NCI-H2107 (cell line): ENCODE data around the gene ZDHHC12.

Experiments used
- DNase-seq: peaks from one replicate; lab custom pipeline; 2025; lab: John Stamatoyannopoulos, UW

ZDHHC12 gene, protein sequence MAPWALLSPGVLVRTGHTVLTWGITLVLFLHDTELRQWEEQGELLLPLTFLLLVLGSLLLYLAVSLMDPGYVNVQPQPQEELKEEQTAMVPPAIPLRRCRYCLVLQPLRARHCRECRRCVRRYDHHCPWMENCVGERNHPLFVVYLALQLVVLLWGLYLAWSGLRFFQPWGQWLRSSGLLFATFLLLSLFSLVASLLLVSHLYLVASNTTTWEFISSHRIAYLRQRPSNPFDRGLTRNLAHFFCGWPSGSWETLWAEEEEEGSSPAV

DNA sequence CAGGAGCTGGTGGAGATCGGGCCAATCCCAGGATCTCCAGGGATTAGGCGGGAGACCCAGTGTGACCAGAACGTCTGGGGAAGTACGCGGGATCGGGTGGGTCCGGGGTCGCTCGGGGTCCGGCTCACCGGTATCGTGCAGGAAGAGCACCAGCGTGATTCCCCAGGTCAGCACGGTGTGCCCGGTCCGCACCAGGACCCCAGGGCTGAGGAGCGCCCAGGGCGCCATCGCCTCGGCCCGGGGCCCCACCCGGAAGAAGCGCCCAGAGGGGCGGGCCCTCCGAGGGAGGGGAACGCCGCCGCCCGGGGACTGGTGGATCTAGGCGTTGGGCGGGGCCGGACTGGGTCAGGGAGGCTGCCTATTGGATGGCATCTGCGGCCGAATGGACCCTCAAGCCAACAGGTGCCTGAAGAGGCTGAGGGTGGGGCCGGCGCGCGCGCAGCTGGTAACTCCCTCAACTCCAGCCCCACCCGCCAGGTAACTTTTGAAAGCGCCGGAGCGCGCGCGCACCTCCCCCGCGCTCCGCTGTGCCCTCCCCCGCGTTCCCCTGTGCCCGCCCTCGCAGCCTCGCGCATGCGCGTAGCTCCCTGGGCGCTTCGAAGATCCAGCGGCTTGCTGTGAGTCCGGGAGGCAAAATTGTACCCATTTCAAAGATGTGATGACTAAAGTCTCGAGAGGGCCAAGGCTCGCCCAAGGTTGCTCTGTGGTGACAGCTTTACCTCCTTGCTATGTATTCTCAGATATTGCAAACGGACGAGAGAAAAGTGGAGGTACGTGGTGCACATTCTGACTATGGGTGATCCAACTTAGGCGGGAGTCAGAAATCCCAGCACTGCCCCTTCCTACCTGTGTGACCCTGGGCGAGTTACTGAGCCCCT lies at the start of gene ZDHHC12:
Gene ZDHHC12 (minus strand): TSS at position 262 of the 878 bp plus-strand sequence. CDS start 34 bp downstream, at position 228.
- DNase-seq = peak; percentile 92

DNA sequence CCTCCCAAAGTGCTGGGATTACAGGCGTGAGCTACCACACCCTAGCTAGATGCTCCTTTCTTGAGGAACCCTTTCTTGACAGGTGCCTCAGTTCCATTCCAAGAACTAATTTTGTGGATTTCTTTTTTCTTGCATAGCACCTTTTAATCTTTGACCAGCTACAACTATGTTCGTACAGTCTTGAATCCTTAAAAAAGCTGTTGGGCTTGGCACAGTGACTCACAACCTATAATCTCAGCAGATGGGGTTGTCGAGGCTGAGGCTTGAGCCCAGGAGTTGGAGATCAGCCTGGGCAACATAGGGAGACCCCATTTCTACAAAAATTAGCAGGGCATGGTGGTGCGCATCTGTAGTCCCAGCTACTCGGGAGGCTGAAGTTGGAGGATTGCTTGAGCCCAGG lies 49.1 kb upstream of the ZDHHC12 start:
- no peak for DNase-seq

DNA sequence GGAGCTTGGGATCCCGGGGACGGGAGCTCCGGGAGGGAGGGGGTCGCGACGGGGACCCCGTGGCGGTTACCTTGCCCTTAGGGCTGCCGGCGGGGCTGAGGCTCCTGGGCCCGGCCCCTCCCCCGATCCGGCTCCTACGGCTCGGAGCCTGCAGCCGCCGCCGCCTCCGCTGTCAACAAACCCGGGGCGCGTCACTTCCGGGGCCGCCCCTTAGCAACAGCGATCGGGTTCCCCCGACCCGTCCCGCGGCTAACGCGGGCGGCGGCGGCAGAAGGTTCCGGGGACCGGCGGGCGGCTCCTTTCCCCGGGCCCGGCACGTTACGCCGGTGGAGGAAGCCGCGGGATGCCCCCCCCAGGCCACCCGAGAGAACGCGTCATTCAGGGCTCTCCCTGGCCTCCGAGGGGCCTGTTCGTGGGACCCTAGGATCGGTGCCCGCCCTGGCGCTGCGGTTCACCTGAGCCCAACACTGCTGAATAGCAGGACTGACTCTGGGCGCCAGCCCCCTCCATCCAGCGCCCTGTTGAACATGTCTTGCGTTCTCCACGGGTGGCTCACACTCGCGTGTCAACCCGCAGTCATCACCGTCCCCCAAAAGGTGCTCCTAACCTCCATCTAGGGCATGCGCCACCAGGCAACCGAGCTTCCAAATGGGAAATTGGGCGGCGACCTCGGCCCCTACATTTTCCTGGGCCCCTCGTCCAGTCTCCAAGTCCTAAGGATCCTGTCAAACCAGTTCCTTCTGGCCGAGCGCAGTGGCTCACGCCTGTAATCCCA lies 48.0 kb upstream of the ZDHHC12 start, which contains the start of gene ZER1:
Gene ZER1 (minus strand): TSS at position 183 of the 775 bp plus-strand sequence. CDS start 16,362 bp downstream, outside the sequence.
- peak; percentile 86 for DNase-seq

DNA sequence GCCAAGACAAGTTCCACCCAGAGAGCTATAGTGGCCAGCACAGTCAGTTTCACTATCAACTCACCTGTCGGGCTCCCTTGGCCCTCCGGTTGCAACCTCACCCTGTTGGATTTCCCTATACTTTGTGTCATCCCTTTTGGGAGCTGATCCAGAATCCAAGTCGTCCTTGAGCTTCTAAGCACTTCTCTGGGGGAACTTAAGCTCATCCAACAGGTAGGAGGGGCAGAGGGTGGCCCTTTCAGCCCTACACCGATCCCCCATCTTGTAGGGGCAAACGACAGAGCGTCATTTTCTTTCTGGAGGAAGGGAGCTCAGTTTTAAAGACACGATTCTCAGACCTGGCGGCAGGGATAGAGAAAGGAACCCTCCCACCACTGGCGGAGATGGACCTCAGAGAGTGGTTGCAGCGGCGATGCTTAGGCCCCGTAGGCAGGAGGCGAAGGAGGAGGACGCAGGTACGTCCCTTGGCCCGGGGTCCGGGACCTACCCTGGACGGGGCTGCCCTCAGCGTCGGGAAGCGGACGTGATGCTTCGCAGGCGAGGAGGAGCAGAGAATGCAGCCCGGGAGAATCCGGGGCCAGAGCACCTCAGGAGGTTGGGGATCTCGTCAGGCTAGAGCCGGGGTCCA lies 47.3 kb upstream of the ZDHHC12 start:
- DNase-seq = no peak

DNA sequence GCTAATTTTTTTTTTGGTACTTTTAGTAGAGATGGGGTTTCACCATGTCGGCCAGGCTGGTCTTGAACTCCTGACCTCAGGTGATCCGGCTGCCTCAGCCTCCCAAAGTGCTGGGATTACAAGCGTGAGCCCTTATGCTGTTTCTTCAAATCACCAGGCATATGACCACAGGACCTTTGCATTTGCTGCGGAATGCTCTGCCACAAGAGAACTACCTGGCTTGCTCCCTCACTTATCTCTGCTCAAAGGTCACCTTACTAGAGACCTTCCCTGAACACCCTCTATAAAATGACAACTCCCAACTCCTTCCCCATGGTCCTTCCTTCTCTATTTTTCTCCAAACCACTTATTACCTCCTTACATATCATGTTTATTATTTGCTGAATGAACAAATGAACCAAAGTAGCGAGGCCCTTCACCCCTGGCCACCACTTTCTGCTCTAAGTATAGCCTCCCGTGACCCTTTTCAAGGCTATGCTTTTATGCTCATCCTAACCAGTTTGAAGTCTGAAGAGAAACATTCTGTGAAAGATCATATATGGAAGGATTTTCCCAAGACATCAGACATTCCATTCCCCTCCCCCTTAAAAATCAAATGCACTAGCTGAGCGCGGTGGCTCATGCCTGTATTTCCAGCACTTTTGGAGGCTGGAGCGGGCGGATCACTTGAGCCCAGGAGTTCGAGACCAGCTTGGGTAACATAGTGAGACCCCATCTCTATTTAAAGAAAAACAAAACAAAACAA lies 46.5 kb upstream of the ZDHHC12 start:
- DNase-seq = no peak

DNA sequence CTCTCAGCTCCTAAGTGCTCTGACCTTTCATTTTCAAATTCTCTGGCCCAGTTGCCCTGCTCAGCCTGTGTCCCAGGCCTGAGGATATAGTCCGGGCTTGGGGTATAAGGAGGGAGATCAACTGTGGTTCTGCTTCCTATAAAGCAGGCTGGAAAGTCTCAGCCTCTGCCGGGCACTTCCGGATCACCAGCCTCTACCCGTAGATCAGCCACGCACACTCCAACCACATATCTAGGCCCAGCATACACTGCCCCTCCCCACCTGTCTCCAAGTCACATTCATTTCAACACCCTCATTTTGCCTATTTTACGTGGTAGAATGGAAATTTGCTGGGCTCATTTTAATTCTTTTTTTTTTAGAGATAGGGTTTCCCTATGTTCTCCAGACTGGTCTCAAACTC lies 44.7 kb upstream of the ZDHHC12 start:
- no peak for DNase-seq

DNA sequence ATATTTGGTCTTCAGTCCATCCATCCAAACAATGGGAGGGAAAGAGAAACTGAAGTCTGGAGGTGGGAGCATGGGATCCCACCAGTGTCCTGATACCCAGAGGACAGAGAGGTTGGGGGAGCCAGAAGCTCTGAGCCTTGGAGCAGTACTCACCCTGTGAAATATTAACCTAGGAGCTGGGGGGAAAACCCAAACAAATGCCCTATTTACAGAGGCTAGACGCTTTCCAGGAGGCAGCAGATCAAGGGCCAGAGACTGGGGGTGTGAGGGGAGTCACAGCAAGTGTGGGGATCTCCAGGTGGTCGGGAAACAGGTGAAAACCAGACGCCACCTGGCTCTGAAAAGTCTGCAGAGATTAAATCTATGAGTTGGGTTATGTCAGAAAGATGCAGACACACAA lies 41.6 kb upstream of the ZDHHC12 start:
- DNase-seq = no peak

DNA sequence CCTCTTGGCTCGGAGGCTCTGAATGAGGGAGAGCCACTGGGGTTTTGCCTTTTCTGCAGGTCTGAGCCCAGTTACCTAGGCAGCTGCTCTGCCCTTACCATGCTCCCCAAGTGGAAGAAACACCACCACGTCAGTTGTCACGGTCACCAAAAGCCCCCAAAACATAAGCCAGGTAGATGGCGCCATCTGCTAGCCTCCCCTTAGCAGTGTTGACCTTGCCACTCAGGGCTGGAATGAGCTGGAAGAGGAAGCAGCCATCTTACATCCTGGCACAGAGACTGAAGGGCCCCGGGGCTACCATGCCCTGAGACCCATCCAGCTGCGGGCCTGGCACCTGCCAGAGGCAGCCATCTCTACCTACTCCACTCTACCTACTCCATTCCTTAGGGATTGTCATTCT lies 40.4 kb upstream of the ZDHHC12 start:
- no peak for DNase-seq

DNA sequence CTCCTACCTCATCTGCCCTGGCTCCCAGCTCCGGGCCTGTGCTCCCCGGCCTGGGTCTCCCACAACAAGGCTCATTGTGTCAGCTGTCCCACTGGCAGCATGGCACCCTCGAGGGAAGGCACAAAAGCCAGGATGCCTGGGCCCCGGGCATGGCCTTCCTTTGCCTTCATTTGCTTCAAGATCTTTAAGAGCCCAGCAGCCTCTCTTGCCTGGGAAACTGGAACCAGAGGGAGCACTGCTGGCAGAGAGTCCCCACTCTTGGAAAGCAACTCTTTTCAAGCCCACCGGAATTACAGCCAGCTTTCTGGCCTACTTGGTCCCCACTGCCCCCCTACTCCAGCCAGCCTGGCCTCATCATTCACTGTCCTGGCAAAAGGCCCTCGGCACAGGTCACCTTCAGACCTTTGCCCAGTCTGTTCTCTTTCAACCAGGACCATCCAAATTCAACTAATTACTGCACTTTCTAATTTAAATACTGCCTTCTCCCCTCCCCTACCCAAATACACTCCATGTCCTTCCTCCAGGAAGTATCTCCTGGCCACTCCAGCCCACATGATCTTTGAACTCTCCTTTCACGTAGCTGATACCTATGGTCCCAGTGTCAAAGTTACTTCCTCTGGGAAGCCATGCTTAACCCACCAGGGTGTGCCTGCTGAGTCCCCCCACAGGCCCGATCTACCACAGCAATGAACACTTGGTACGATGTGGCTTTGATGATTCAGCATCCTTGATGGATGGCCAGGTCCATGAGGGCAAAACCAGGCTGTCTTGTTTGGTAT lies 38.9 kb upstream of the ZDHHC12 start:
- no peak for DNase-seq

DNA sequence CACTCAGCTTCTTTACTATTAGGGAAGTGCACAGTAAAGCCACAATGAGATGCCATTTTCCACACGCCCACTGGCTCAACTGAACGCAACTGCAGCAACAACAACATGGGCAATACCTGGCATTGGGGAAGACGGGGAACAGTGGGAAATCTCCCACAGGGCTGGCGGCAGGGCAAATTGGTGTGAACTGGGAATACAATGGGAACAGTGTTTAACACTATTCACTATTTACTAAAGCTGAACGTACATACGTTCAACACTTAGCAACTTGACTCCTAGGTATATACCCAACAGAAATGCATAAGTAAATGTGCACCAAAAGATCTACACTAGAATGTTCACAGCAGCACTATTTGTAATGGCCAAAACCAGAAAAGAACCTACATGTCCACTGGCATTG lies 33.7 kb upstream of the ZDHHC12 start:
- no peak for DNase-seq

DNA sequence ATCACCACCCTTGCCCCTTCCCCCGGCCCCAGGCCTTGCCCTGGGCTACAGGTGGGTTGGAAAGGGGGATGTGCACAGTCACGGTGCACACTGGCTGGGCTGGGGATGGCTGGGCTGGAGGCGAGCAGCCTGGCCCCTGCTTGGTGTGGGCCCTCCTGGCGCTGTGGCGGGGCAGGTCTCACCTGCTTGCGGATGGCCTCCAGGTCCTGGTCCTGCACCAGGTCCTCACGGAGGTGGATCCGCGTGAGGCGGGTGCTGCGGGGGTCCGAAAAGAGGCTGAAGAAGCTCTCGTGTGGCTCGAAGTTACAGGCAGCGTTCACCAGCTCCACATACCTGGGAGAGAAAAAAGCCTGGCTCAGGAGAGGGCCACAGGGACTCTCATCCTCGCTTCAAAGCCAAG lies 29.7 kb upstream of the ZDHHC12 start:
- no peak for DNase-seq

DNA sequence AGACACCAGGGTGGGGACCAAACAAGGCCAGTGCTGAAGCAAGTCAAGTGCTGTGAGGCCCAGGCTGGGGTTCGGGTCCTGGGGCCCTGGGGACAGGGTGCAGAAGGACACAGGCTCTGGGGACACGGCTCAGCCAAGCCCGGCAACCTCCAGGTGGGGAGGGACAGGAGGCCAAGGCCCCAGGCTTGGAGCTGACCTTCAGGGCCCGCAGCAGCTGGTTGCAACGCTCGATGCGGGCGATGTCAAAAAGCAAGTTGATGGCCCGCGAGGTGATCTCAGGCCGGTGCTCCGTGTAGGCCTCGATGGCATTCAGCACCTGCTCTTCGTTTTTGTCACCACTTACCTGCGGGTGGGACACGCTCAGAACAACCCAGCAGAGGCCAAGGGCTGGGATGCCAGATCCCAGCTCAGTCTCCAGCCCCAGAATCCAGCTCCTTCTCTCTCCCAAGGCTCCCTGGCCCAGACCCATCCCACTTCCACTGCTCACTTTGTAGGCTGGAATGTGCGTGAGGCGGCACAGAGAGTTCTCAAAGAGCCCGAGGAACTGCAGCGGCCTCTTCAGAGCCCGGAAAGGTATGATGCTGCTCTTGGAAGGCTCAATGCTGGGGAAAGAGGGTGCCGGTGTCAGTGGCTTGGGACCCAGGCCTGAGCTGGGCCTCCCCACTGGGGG lies 27.1 kb upstream of the ZDHHC12 start:
- no peak for DNase-seq

DNA sequence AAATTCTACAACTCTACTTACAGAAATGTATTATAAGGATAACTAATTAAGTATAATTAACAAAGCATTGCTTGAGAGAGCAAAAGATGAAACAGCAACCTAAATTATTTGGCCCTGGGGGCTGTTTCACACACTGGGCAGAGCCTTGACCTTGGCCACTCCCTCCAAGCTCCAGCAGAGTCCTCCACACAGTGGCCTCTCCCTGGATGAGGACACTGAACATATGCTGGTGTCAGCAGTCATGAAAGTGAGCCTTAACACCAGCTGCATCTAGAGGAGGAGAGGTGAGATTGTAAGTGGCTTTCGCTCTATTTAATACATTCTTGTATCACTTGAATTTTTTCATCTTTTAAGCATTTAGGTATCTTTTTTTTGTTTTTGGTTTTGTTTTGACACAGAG lies 23.3 kb upstream of the ZDHHC12 start:
- DNase-seq = no peak

DNA sequence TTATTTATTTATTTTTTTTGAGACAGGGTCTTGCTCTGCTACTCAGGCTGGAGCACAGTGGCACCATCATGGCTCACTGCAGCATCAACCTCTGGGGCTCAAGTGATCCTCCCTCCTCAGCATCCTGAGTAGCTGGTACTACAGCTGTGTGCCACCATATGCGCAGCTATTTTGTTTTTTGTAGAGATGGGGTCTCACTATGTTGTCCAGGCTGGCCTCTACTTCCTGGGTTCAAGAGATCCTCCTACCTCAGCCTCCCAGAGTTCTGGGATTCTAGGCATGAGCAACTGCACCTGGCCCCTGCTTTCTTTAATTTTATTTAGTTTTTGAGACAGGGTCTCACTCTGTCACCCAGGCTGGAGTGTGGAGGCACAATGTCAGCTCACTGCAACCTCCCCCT lies 19.5 kb upstream of the ZDHHC12 start:
- no peak for DNase-seq

DNA sequence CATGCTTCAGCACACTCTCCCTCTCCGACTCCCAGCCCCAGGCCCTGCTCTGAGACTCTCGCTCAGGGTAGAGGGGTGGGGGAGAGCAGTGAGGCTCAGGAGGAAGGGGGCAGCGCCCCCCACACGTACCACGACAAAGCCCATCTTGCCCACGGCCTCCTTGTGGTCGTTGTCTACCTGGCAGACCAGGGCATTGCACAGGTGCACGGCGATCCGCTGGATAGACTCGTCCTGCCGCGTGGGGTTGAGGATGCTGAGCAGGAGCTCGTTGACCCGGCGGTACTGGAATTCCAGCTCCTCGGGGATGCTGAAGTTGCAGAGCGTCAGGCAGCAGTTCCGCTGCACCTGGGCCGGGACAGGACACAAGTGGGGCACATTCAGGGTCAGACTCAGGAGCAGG lies 18.5 kb upstream of the ZDHHC12 start:
- no peak for DNase-seq

DNA sequence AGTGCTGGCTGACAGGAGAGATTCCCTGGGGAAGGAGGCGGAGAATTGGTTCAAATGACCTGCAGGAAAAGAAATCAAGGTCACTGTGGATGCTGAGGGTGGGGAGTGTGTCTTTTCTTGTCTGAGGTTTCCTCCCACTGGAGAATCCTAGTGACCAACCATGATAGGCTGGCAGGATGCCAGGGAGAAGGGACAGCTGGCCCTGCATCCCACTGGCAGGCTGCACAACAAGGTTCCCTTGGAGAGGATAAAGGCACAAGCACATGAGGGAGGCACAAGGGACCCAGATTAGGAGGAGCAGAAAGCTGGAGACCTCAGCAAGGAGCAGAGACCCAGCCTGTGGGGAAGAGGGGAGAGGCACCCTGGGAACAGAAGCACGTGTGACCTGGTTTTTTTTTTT lies 11.4 kb upstream of the ZDHHC12 start:
- no peak for DNase-seq

DNA sequence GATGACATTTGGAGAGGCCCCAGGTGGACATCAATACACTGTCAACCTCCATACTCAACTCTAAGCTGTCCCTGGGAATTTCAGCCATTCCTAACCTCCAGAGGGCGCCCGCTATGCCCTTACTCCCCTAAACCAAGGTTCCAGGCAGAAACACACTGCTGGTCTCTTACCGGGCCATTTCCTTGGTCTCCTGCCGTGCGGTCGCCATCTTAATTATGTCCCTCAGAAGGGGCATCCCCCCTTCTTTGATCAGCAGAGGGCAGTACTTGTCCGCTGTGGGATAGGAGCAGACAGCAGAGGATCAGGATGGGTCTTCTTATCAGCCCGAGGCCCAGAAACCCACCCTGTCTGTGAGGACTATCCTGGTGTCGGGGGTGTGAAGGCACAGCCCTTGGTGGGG lies 9.3 kb upstream of the ZDHHC12 start:
- peak; percentile 28 for DNase-seq

DNA sequence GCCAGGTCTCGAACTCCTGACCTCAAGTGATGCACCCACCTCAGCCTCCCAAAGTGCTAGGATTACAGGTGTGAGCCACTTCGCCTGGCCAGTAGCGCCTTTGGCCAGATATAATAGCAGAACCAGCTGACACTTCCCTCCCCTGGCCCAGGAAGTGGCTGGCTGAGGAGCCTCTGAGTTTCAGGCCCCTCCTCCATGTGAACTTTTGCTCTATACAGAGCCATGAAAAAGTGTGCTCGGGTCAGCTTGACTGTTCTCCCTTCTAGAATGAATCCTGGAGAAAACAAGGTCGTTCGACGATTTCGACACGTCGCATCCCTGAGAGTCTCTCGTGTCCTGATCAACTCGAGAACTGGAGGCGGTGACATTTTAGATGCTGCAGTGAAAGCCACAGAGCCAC lies 8.6 kb upstream of the ZDHHC12 start:
- DNase-seq = no peak

DNA sequence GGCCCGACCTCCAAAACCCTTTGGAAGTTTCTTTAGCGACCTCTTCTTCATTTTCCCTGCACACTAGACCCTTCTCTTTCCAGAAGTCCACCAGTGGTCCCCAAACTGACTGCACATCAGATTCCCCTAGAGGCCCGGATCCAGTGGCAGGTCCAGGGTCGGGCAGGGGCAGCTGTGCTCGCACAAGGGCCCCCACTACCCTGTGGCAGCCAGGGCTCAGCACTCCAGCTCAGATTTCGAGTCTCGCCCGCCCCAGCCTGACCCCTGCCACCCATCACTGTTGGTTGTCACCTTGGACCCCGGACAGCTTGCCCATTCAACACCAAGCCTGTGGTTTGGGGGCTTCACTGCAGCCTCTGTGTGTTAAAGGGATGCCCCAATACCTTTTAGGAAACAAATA lies 7.8 kb upstream of the ZDHHC12 start:
- DNase-seq = no peak

DNA sequence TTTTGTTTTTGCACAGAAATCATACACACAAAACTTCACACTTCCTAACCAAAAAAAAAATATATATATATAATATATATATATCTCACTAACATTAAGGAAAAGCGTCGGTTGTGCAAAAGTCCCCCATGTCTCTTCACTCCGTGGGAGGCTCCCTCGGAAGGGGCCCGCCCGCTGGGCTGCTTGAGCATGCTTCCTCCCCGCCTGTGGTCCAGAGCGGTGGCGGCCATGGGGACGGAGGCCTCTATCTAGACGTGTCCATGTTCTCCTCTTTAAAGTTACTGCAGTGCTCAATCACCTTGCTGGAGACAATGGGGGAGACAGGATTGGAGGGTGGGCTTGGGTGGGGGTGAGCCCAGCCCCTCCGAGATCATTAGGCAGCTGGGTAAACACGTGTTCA lies 7.2 kb upstream of the ZDHHC12 start:
- DNase-seq = no peak
